ENCODE results near the gene PDE4D. TPM values are rescaled to one million over a fixed set of nuclear protein-coding genes. Genes with fewer than 3 reads are reported as not detected.

Gene PDE4D
- total RNA-seq, 1 donor from 2014 or later: 44.8 TPM

GRCh38 chr5:59171131-59171530 is 722.4 kb downstream of the PDE4D start:
- no peak for DNase-seq (ENCODE audit: low spot score in 2 of 2)
- Histone ChIP-seq H3K36me3 (no peaks in the 10 kb centered on the region), H3K27me3 (no peaks in the 10 kb centered on the region), H3K27ac (no peak overlapping the region), H3K4me1 (no peaks in the 10 kb centered on the region), H3K4me3 (no peak overlapping the region), H3K9me3 (no peaks in the 10 kb centered on the region)
- no peak for TF ChIP-seq CTCF (IDR thresholded peaks at IDR 0.05)
- intact Hi-C loops (cut with DNase I): loop anchor here (5.0 kb wide), 1 partner anchor 134 kb away; no protein-coding TSS in a partner anchor

- H3K4me1 ChIP-seq: no peaks in the 10 kb centered on the region
- no peaks in the 10 kb centered on the region for H3K36me3 ChIP-seq
- H3K27ac ChIP-seq: no peak overlapping the region
- H3K9me3 ChIP-seq: no peaks in the 10 kb centered on the region
- intact Hi-C loops (cut with DNase I): loop anchor here (5.0 kb wide), 1 partner anchor 132 kb away; no protein-coding TSS in a partner anchor
- H3K4me3 ChIP-seq: no peak overlapping the region
- no peak for DNase-seq (ENCODE audit: low spot score in 2 of 2)
- no peak for TF ChIP-seq CTCF (IDR thresholded peaks at IDR 0.05)
- H3K27me3 ChIP-seq: no peaks in the 10 kb centered on the region
Observed at GRCh38 chr5:59169768-59170150, 723.8 kb downstream of the PDE4D start.

GRCh38 chr5:59169081-59169767 is 724.3 kb downstream of the PDE4D start:
- Histone ChIP-seq H3K4me3 (no peak overlapping the region), H3K27ac (no peak overlapping the region), H3K27me3 (no peaks in the 10 kb centered on the region), H3K9me3 (no peaks in the 10 kb centered on the region), H3K36me3 (no peaks in the 10 kb centered on the region), H3K4me1 (no peaks in the 10 kb centered on the region)
- DNase-seq (ENCODE audit: low spot score in 2 of 2): no peak
- no peak for TF ChIP-seq CTCF (IDR thresholded peaks at IDR 0.05)
- intact Hi-C loops (cut with DNase I): no loop called here

- H3K4me3 ChIP-seq: no peak overlapping the region
- no peaks in the 10 kb centered on the region for H3K9me3 ChIP-seq
- no peaks in the 10 kb centered on the region for H3K4me1 ChIP-seq
- H3K36me3 ChIP-seq: no peaks in the 10 kb centered on the region
- intact Hi-C loops (cut with DNase I): no loop called here
- H3K27ac ChIP-seq: no peak overlapping the region
- no peak for TF ChIP-seq CTCF (IDR thresholded peaks at IDR 0.05)
- no peak for DNase-seq (ENCODE audit: low spot score in 2 of 2)
- H3K27me3 ChIP-seq: no peaks in the 10 kb centered on the region
Observed at GRCh38 chr5:59168067-59168466, 725.5 kb downstream of the PDE4D start.

GRCh38 chr5:59164041-59164830 is 729.3 kb downstream of the PDE4D start:
- no peak for DNase-seq (ENCODE audit: low spot score in 2 of 2)
- no peaks in the 10 kb centered on the region for H3K4me1 ChIP-seq
- intact Hi-C loops (cut with DNase I): no loop called here
- no peaks in the 10 kb centered on the region for H3K9me3 ChIP-seq
- no peaks in the 10 kb centered on the region for H3K36me3 ChIP-seq
- no peak for TF ChIP-seq CTCF (IDR thresholded peaks at IDR 0.05)
- no peak overlapping the region for H3K4me3 ChIP-seq
- no peak overlapping the region for H3K27ac ChIP-seq
- H3K27me3 ChIP-seq: no peaks in the 10 kb centered on the region
